SK-N-SH (cell line): ENCODE measurements around the gene MYBPH. TPM values are rescaled to one million over a fixed set of nuclear protein-coding genes. Genes with fewer than 3 reads are reported as not detected.

Experiments used
- CTCF ChIA-PET: fragments of 300-600, 350-600 bp; formaldehyde crosslinking; extraction: SDS; loops from one replicate; lab custom pipeline; 2021; lab: Yijun Ruan, JAX
- POLR2A ChIA-PET: fragments of 350-600 bp; sonication (Branson Sonifier 250); formaldehyde crosslinking; extraction: SDS; loops from one replicate; lab custom pipeline; 2020; ENCODE audit warnings: antibody characterized with exemption, inconsistent platforms; lab: Yijun Ruan, JAX
- DNase-seq: peaks from one replicate; pipeline ENCODE4 v3.0.0; 2012
- H2AFZ ChIP-seq: fragments of 200-600 bp; sonication (generic); 2 replicates; pipeline ENCODE4 v1.8.1; 2016; ENCODE audit warnings: antibody characterized with exemption, mild to moderate bottlenecking, low read depth
- H3F3A ChIP-seq: fragments of 200-600 bp; sonication (generic); replicated peaks from 2 replicates; pipeline ENCODE3; 2016; ENCODE audit warnings: antibody characterized with exemption, mild to moderate bottlenecking; ENCODE audit not compliant: insufficient read depth
- H3K27ac ChIP-seq, 2 experiments: fragments of 200-500 bp in 1 of 2; fragments of 200-600 bp in 1 of 2; sonication (Bioruptor generic) in 1 of 2; sonication (generic), shearing (Covaris generic) in 1 of 2; 2 replicates each; pipeline versions ENCODE4 v1.5.1 to v1.6.1; 2014 to 2016; ENCODE audit warnings: low read depth in 2 of 2, inconsistent platforms in 1 of 2, low read length in 1 of 2, mild to moderate bottlenecking in 1 of 2, mixed read lengths in 1 of 2
- H3K27me3 ChIP-seq: fragments of 200-600 bp; sonication (generic), shearing (Covaris generic); 2 replicates; pipeline ENCODE4 v1.6.1; 2016; ENCODE audit warnings: mixed run types; ENCODE audit not compliant: insufficient read depth
- H3K36me3 ChIP-seq, 2 experiments: fragments of 200-500 bp in 1 of 2; fragments of 200-600 bp in 1 of 2; sonication (Bioruptor generic) in 1 of 2; sonication (generic) in 1 of 2; replicated peaks in 1 of 2; 2 replicates each; pipeline versions ENCODE3 to v1.5.1; 2014 to 2016; ENCODE audit warnings: low read length in 1 of 2, mild to moderate bottlenecking in 1 of 2; ENCODE audit not compliant: insufficient read depth in 2 of 2, control insufficient read depth in 1 of 2
- H3K4me1 ChIP-seq, 2 experiments: fragments of 200-500 bp in 1 of 2; fragments of 200-600 bp in 1 of 2; sonication (Bioruptor generic) in 1 of 2; sonication (generic), shearing (Covaris generic) in 1 of 2; 2 replicates each; pipeline versions ENCODE4 v1.5.1 to v1.6.1; 2014 to 2016; ENCODE audit warnings: low read depth in 1 of 2, low read length in 1 of 2, mixed run types in 1 of 2; ENCODE audit not compliant: insufficient read depth in 2 of 2, control insufficient read depth in 1 of 2
- H3K4me2 ChIP-seq: fragments of 200-600 bp; sonication (generic), shearing (Covaris generic); 2 replicates; pipeline ENCODE4 v1.6.1; 2017; ENCODE audit warnings: mixed run types
- H3K4me3 ChIP-seq, 2 experiments: fragments of 200-500 bp in 1 of 2; fragments of 200-600 bp in 1 of 2; sonication (Bioruptor generic) in 1 of 2; sonication (generic), shearing (Covaris generic) in 1 of 2; 2 replicates each; pipeline versions ENCODE4 v1.5.1 to v1.8.1; 2014 to 2016; ENCODE audit warnings: low read depth in 2 of 2, inconsistent platforms in 1 of 2, low read length in 1 of 2, mild to moderate bottlenecking in 1 of 2, mixed read lengths in 1 of 2, moderate library complexity in 1 of 2
- H3K79me2 ChIP-seq: fragments of 200-600 bp; sonication (generic); 2 replicates; pipeline ENCODE4 v1.8.1; 2017; ENCODE audit warnings: mild to moderate bottlenecking; ENCODE audit not compliant: insufficient read depth
- H3K9ac ChIP-seq: fragments of 200-600 bp; sonication (generic); 2 replicates; pipeline ENCODE4 v1.6.1; 2017; ENCODE audit warnings: mixed run types
- H3K9me2 ChIP-seq: fragments of 200-600 bp; sonication (generic); 2 replicates; pipeline ENCODE4 v1.6.1; 2017; ENCODE audit warnings: mixed run types
- H3K9me3 ChIP-seq: fragments of 200-600 bp; sonication (generic); 2 replicates; pipeline ENCODE4 v1.6.1; 2017; ENCODE audit warnings: mixed run types, mild to moderate bottlenecking, moderate library complexity
- H4K20me1 ChIP-seq: fragments of 200-600 bp; sonication (generic); 2 replicates; pipeline ENCODE4 v1.6.1; 2017; ENCODE audit warnings: mild to moderate bottlenecking, mixed run types; ENCODE audit not compliant: insufficient read depth
- FOSL2 ChIP-seq: IDR thresholded peaks from 2 replicates; pipeline ENCODE4 v1.4.0; 2012; ENCODE audit warnings: low read depth, mild to moderate bottlenecking, moderate library complexity, borderline replicate concordance
- FOXJ3 ChIP-seq: sonication (generic); formaldehyde crosslinking; IDR thresholded peaks from 2 replicates; pipeline ENCODE4 v1.5.1; 2020; ENCODE audit warnings: mild to moderate bottlenecking, missing genetic modification reagents
- FOXM1 ChIP-seq: IDR thresholded peaks from 2 replicates; pipeline ENCODE4 v1.4.0; 2012; ENCODE audit warnings: low read depth, mild to moderate bottlenecking
- GATA2 ChIP-seq: sonication (generic); formaldehyde crosslinking; IDR thresholded peaks from 2 replicates; pipeline ENCODE4 v1.5.0; 2020; ENCODE audit warnings: mild to moderate bottlenecking, missing genetic modification reagents
- JUND ChIP-seq: IDR thresholded peaks from 2 replicates; pipeline ENCODE4 v1.4.0; 2012
- MXI1 ChIP-seq: IDR thresholded peaks from 2 replicates; pipeline ENCODE4 v1.6.1; 2012; ENCODE audit warnings: mild to moderate bottlenecking, low read depth, low read length, improper control_type of control experiment
- NRF1 ChIP-seq: IDR thresholded peaks from 2 replicates; pipeline ENCODE4 v1.6.1; 2012; ENCODE audit warnings: low read depth, mild to moderate bottlenecking, low read length
- RAD21 ChIP-seq: IDR thresholded peaks from 2 replicates; pipeline ENCODE4 v1.6.1; 2012; ENCODE audit warnings: mild to moderate bottlenecking, low read length
- RCOR1 ChIP-seq: fragments of 150-350 bp; IDR thresholded peaks from 2 replicates; pipeline ENCODE4 v1.6.1; 2017; ENCODE audit warnings: antibody characterized with exemption, low read length
- RFX5 ChIP-seq: IDR thresholded peaks from 2 replicates; pipeline ENCODE4 v1.6.1; 2012; ENCODE audit warnings: mild to moderate bottlenecking, improper control_type of control experiment, low read length
- RXRA ChIP-seq: IDR thresholded peaks from 2 replicates; pipeline ENCODE4 v1.4.0; 2012; ENCODE audit warnings: low read depth, mild to moderate bottlenecking, borderline replicate concordance
- WGBS: methylation state at CpG from one replicate; pipeline ENCODE4 v1.1.6; 2017; ENCODE audit warnings: low lambda C conversion rate; 5-methylcytosine and 5-hydroxymethylcytosine counted together
- polyA plus RNA-seq, 3 experiments: library from polyadenylated mRNA; depleted of rRNA; stranded (reverse); fragments of >200 nt; gene quantifications; 2 replicates each; pipeline ENCODE4 v1.2.3, GENCODE V29; 2012
- TF ChIP-seq, protein P1 (sequence below): fragments of 200-600 bp; sonication (generic); IDR thresholded peaks from 2 replicates; pipeline ENCODE4 v1.6.1; 2017; ENCODE audit warnings: antibody characterized with exemption, mild to moderate bottlenecking, moderate library complexity
- TF ChIP-seq, protein P2 (sequence below): fragments of 150-350 bp; IDR thresholded peaks from 2 replicates; pipeline ENCODE4 v1.6.1; 2016; ENCODE audit warnings: mild to moderate bottlenecking, low read depth, low read length
- TF ChIP-seq, protein P3 (sequence below): IDR thresholded peaks from 2 replicates; pipeline ENCODE4; 2012
- TF ChIP-seq, protein P4 (sequence below): IDR thresholded peaks from 2 replicates; pipeline ENCODE4 v1.4.0; 2012; ENCODE audit warnings: low read depth, borderline replicate concordance
- TF ChIP-seq, protein P5 (sequence below): IDR thresholded peaks from 2 replicates; pipeline ENCODE4 v1.4.0; 2012; ENCODE audit warnings: low read depth

Gene MYBPH
- polyA plus RNA-seq, 1 of the 3 experiments (the other 2 are of a cell fraction) = 0.12 TPM

DNA sequence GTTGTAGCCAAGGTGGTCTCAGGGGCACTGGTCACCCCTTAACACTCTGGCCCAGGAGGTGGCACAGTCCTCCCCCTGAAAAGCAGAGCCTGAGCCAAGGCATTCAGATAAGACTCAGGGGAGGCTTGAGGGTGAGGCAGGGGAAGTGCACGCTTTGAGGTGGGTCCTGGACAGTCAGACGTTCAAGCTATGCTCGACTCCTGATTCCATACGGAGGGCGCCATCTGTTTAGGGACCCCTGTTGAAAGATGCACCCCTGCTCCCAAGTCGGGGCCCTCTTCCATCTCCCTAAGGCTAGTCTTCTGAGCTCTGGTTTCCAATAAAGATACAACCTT lies 23.8 kb upstream of the MYBPH start:
- H2AFZ ChIP-seq = no peak overlapping the region
- CTCF ChIA-PET = interaction anchor here (1.0 to 2.8 kb wide), 3 partner anchors 17 to 82 kb away, joined by 3 to 17 read pairs (median 13); no protein-coding TSS in a partner anchor
- H3K27me3 ChIP-seq = peaks cover 9% of the 10 kb centered on the region; the same call in 1 of the 2 replicates
- no peaks in the 10 kb centered on the region for H3F3A ChIP-seq
- no peaks in the 10 kb centered on the region for H4K20me1 ChIP-seq
- DNase-seq = no peak
- no peak overlapping the region for H3K4me2 ChIP-seq
- no peaks in the 10 kb centered on the region for H3K79me2 ChIP-seq
- 67% methylated on average over 5 of the region's 6 CpGs for WGBS
- TF ChIP-seq, protein P1, sequence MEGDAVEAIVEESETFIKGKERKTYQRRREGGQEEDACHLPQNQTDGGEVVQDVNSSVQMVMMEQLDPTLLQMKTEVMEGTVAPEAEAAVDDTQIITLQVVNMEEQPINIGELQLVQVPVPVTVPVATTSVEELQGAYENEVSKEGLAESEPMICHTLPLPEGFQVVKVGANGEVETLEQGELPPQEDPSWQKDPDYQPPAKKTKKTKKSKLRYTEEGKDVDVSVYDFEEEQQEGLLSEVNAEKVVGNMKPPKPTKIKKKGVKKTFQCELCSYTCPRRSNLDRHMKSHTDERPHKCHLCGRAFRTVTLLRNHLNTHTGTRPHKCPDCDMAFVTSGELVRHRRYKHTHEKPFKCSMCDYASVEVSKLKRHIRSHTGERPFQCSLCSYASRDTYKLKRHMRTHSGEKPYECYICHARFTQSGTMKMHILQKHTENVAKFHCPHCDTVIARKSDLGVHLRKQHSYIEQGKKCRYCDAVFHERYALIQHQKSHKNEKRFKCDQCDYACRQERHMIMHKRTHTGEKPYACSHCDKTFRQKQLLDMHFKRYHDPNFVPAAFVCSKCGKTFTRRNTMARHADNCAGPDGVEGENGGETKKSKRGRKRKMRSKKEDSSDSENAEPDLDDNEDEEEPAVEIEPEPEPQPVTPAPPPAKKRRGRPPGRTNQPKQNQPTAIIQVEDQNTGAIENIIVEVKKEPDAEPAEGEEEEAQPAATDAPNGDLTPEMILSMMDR = no peak
- TF ChIP-seq JUND = no peak
- TF ChIP-seq RAD21 = no peak
- TF ChIP-seq FOSL2 = no peak
- TF ChIP-seq FOXJ3 (CRISPR knock-in tag) = no peak
- TF ChIP-seq, protein P2, sequence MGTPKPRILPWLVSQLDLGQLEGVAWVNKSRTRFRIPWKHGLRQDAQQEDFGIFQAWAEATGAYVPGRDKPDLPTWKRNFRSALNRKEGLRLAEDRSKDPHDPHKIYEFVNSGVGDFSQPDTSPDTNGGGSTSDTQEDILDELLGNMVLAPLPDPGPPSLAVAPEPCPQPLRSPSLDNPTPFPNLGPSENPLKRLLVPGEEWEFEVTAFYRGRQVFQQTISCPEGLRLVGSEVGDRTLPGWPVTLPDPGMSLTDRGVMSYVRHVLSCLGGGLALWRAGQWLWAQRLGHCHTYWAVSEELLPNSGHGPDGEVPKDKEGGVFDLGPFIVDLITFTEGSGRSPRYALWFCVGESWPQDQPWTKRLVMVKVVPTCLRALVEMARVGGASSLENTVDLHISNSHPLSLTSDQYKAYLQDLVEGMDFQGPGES = no peak
- TF ChIP-seq, protein P3, sequence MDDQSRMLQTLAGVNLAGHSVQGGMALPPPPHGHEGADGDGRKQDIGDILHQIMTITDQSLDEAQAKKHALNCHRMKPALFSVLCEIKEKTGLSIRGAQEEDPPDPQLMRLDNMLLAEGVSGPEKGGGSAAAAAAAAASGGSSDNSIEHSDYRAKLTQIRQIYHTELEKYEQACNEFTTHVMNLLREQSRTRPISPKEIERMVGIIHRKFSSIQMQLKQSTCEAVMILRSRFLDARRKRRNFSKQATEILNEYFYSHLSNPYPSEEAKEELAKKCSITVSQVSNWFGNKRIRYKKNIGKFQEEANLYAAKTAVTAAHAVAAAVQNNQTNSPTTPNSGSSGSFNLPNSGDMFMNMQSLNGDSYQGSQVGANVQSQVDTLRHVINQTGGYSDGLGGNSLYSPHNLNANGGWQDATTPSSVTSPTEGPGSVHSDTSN = no peak
- no peak for TF ChIP-seq GATA2 (CRISPR knock-in tag)
- no peak for TF ChIP-seq RCOR1
- TF ChIP-seq, protein P4, sequence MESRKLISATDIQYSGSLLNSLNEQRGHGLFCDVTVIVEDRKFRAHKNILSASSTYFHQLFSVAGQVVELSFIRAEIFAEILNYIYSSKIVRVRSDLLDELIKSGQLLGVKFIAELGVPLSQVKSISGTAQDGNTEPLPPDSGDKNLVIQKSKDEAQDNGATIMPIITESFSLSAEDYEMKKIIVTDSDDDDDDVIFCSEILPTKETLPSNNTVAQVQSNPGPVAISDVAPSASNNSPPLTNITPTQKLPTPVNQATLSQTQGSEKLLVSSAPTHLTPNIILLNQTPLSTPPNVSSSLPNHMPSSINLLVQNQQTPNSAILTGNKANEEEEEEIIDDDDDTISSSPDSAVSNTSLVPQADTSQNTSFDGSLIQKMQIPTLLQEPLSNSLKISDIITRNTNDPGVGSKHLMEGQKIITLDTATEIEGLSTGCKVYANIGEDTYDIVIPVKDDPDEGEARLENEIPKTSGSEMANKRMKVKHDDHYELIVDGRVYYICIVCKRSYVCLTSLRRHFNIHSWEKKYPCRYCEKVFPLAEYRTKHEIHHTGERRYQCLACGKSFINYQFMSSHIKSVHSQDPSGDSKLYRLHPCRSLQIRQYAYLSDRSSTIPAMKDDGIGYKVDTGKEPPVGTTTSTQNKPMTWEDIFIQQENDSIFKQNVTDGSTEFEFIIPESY = no peak
- TF ChIP-seq FOXM1 = no peak
- TF ChIP-seq RFX5 = no peak
- TF ChIP-seq, protein P5, sequence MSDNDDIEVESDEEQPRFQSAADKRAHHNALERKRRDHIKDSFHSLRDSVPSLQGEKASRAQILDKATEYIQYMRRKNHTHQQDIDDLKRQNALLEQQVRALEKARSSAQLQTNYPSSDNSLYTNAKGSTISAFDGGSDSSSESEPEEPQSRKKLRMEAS = no peak
- no peak for TF ChIP-seq NRF1
- no peak for TF ChIP-seq RXRA
- no peak for TF ChIP-seq MXI1
- H3K9me2 ChIP-seq = no peaks in the 10 kb centered on the region
- H3K4me3 ChIP-seq = no peak overlapping the region
- no peaks in the 10 kb centered on the region for H3K9me3 ChIP-seq
- no peaks in the 10 kb centered on the region for H3K4me1 ChIP-seq
- H3K36me3 ChIP-seq = no peaks in the 10 kb centered on the region
- H3K27ac ChIP-seq = no peak overlapping the region
- POLR2A ChIA-PET = no interaction called here
- H3K9ac ChIP-seq = no peak overlapping the region
